GM23248 (cell line): ENCODE data around the gene PIP5K1B. TPM values are rescaled to one million over a fixed set of nuclear protein-coding genes. Genes with fewer than 3 reads are reported as not detected.

Source experiments
- DNase-seq: peaks from one replicate; pipeline ENCODE4 v3.0.0-alpha.2; 2015
- H2AFZ ChIP-seq: fragments of 200-600 bp; sonication (generic); 2 replicates; pipeline ENCODE4 v1.6.1; 2016; ENCODE audit warnings: antibody characterized with exemption
- H3F3A ChIP-seq: fragments of 200-600 bp; sonication (generic); 2 replicates; pipeline ENCODE4 v1.6.1; 2016; ENCODE audit warnings: mild to moderate bottlenecking, antibody characterized with exemption, mixed run types; ENCODE audit not compliant: insufficient read depth
- H3K27ac ChIP-seq: fragments of 200-600 bp; sonication (generic); 2 replicates; pipeline ENCODE4 v1.5.1; 2016; ENCODE audit warnings: mild to moderate bottlenecking
- H3K27me3 ChIP-seq: fragments of 200-600 bp; sonication (generic); replicated peaks from 2 replicates; pipeline ENCODE4 v1.6.1; 2016; ENCODE audit warnings: mild to moderate bottlenecking; ENCODE audit not compliant: insufficient read depth
- H3K36me3 ChIP-seq: fragments of 200-600 bp; sonication (generic); 2 replicates; pipeline ENCODE4 v1.6.1; 2016; ENCODE audit warnings: low read depth, mild to moderate bottlenecking
- H3K4me1 ChIP-seq: fragments of 200-600 bp; sonication (generic); 2 replicates; pipeline ENCODE4 v1.6.1; 2016; ENCODE audit warnings: mild to moderate bottlenecking; ENCODE audit not compliant: insufficient read depth
- H3K4me2 ChIP-seq: fragments of 200-600 bp; sonication (generic); one replicate; pipeline ENCODE4 v1.6.1; 2016; ENCODE audit warnings: mild to moderate bottlenecking; ENCODE audit not compliant: unreplicated experiment
- H3K4me3 ChIP-seq: fragments of 200-600 bp; sonication (generic); 2 replicates; pipeline ENCODE4 v1.5.1; 2016; ENCODE audit warnings: mild to moderate bottlenecking
- H3K79me2 ChIP-seq: fragments of 200-600 bp; sonication (generic); 2 replicates; pipeline ENCODE4 v1.6.1; 2016; ENCODE audit warnings: mild to moderate bottlenecking; ENCODE audit not compliant: insufficient read depth
- H3K9ac ChIP-seq: fragments of 200-600 bp; sonication (generic); 2 replicates; pipeline ENCODE4 v1.6.1; 2016; ENCODE audit warnings: mild to moderate bottlenecking
- H3K9me2 ChIP-seq: fragments of 200-600 bp; sonication (generic); 2 replicates; pipeline ENCODE4 v1.6.1; 2016; ENCODE audit warnings: mixed run types, mild to moderate bottlenecking, moderate library complexity; ENCODE audit not compliant: insufficient read depth
- H3K9me3 ChIP-seq: fragments of 200-600 bp; sonication (generic); one replicate; pipeline ENCODE4 v1.6.1; 2017; ENCODE audit warnings: low read depth
- H4K20me1 ChIP-seq: fragments of 200-600 bp; sonication (generic); 2 replicates; pipeline ENCODE4 v1.6.0; 2016; ENCODE audit not compliant: insufficient read depth
- EZH2 ChIP-seq: fragments of 200-600 bp; sonication (generic); IDR thresholded peaks from 2 replicates; pipeline ENCODE4 v1.6.1; 2018; ENCODE audit warnings: antibody characterized with exemption, mild to moderate bottlenecking; ENCODE audit not compliant: insufficient read depth, poor library complexity, severe bottlenecking
- EZH2phosphoT487 ChIP-seq: fragments of 200-600 bp; sonication (generic); IDR thresholded peaks from 2 replicates; pipeline ENCODE4 v1.6.1; 2018; ENCODE audit warnings: antibody characterized with exemption, moderate library complexity, mild to moderate bottlenecking, low read depth; ENCODE audit not compliant: insufficient read depth
- WGBS, 2 experiments: methylation state at CpG; one replicate each; pipeline ENCODE4 v1.1.6; 2015 to 2017; ENCODE audit warnings: low lambda C conversion rate in 2 of 2, low coverage in 1 of 2; ENCODE audit errors: missing lambda C conversion rate in 2 of 2; 5-methylcytosine and 5-hydroxymethylcytosine counted together
- in situ Hi-C: fragments of 300-500 bp; cut with MboI; formaldehyde crosslinking; loops from 2 replicates; pipeline ENCODE4 v1.15.0; 2020
- polyA plus RNA-seq: library from polyadenylated mRNA; unstranded; fragments of >200 nt; fragmentation: Nextera tagmentation; extraction: Ambion mirVana; gene quantifications from 2 replicates; pipeline ENCODE4 v1.2.1, GENCODE V29; 2016
- total RNA-seq: library from RNA; depleted of rRNA; stranded (reverse); fragments of >200 nt; shearing (Covaris generic); gene quantifications from 2 replicates; pipeline ENCODE4 v1.2.3, GENCODE V29; 2014

PIP5K1B gene
- total and polyA plus RNA-seq, 2 experiments from 2014 or later = not detected

DNA sequence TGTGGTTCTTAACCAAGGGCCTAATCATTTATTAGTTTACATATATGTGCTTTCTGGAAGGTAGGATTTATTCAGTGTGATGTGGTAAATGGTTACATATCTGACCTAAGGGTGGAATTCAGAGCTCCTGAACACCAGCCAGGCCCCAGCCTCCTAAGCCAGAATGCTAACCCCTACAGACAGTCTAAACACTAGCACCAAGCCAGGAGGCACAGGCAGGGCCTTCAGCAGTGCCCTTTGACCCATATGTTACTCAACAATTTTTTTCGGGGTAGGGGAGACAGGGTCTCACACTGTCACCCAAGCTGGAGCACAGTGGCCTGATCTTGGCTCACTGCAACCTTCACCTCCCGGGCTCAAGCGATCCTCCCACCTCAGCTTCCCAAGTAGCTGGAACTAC, 268.6 kb downstream of the PIP5K1B start:
- H3K9me3 ChIP-seq = no peaks in the 10 kb centered on the region
- no peak for TF ChIP-seq EZH2phosphoT487
- TF ChIP-seq EZH2 = no peak

DNA sequence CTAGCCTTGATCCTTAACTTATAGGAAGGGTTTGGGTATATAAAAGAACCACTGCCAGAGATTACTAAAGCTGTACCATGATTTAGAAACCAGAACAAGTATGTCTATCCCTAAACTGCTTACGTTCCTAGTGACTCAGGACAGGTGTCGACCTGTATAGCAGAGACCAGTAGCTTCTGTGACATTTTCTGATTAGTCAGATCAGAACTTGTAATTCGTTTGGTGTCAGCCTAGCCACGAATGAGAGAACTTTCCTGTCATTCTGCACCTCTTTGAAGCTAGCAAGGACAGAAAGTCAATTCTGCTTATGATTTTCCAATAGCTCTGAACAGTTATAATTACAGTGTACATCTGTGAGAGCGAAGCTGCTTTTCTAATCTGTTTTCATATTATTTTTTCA, 269.4 kb downstream of the PIP5K1B start:
- Histone ChIP-seq H3K36me3 (no peaks in the 10 kb centered on the region), H3K79me2 (no peaks in the 10 kb centered on the region), H3K27me3 (no peaks in the 10 kb centered on the region), H3F3A (no peaks in the 10 kb centered on the region), H2AFZ (no peak overlapping the region), H3K4me3 (no peak overlapping the region), H3K4me1 (no peaks in the 10 kb centered on the region), H3K9me2 (no peaks in the 10 kb centered on the region), H3K4me2 (no peak overlapping the region), H3K27ac (no peak overlapping the region), H3K9ac (no peak overlapping the region), H4K20me1 (no peaks in the 10 kb centered on the region), H3K9me3 (no peaks in the 10 kb centered on the region)
- no peak for DNase-seq
- WGBS, 2 experiments = 35% methylated on average over 5 of the region's 5 CpGs
- TF ChIP-seq EZH2phosphoT487 (no peak), EZH2 (no peak)
- in situ Hi-C loops = no loop called here

More for the DNA sequence above, 268.6 kb downstream of the PIP5K1B start:
- Histone ChIP-seq H3K27ac (no peak overlapping the region), H4K20me1 (no peaks in the 10 kb centered on the region), H3K9ac (no peak overlapping the region), H3K27me3 (no peaks in the 10 kb centered on the region), H3K36me3 (no peaks in the 10 kb centered on the region), H3K9me2 (no peaks in the 10 kb centered on the region), H3K4me2 (no peak overlapping the region), H3K4me3 (no peak overlapping the region), H3K4me1 (no peaks in the 10 kb centered on the region), H3F3A (no peaks in the 10 kb centered on the region), H3K79me2 (no peaks in the 10 kb centered on the region), H2AFZ (no peak overlapping the region)
- 62 to 69% methylated on average over 3 of the region's 3 CpGs for WGBS, 2 experiments
- in situ Hi-C loops = no loop called here
- DNase-seq = no peak

DNA sequence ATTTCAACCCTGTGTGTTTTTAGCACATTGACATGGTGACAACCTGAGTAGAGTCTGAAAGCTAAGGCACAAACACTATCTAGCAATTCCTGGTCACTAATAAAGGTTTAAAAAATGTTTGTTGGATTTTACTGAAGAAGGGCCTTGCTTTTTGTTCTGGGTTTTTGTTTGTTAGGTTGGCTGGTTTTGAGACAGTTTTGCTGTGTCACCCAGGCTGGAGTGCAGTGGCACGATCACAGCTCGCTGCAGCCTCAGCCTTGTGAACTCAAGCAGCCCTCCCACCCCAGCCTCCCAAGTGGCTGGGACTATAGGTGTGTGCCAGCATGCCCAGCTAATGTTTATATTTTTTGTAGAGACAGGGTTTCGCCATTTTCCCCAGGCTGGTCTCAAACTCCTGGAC, 269.9 kb downstream of the PIP5K1B start:
- H2AFZ ChIP-seq = no peak overlapping the region

DNA sequence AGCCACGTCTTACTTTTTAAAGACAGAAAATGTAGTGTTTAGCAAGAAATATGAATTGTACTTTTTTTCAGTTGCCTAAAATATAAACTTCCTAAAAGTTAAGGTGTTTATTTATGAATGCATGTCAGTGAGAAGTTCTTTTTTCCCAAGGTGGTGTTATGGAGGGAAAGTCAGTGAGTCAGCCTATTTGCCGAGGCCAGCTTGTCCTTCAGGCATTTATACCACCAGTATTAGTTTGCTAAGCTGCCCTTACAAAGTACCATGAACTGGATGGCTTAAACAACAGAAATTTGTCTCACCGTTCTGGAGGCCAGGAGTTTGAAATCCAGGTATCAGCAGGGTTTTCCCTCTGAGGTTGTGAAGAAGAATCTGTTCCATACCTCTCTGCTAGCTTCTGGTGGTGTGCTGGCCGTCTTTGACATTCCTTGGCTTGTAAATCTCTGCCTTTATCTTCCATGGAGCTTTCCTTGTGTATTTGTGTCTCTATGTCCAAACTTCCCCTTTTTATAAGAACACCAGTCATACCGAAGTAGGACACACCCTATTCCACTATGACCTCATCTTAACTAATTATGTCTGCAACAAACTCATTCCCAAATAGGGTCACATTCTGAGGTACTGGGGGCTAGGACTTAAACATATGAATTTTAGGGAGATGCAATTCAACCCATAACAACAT, 270.5 kb downstream of the PIP5K1B start:
- Histone ChIP-seq H4K20me1 (no peaks in the 10 kb centered on the region), H2AFZ (no peak overlapping the region), H3K4me3 (no peak overlapping the region), H3K9ac (no peak overlapping the region), H3K79me2 (no peaks in the 10 kb centered on the region), H3K4me1 (no peaks in the 10 kb centered on the region), H3K9me2 (no peaks in the 10 kb centered on the region), H3K9me3 (no peaks in the 10 kb centered on the region), H3K36me3 (no peaks in the 10 kb centered on the region), H3K27ac (no peak overlapping the region), H3K27me3 (no peaks in the 10 kb centered on the region), H3K4me2 (no peak overlapping the region), H3F3A (no peaks in the 10 kb centered on the region)
- DNase-seq = no peak
- WGBS, 2 experiments = 40 to 41% methylated on average over 5 of the region's 5 CpGs
- in situ Hi-C loops = no loop called here
- TF ChIP-seq EZH2phosphoT487 = no peak
- TF ChIP-seq EZH2 = no peak

More for the DNA sequence above, 269.9 kb downstream of the PIP5K1B start:
- Histone ChIP-seq H3K36me3 (no peaks in the 10 kb centered on the region), H3K9me3 (no peaks in the 10 kb centered on the region), H3K4me2 (no peak overlapping the region), H3K79me2 (no peaks in the 10 kb centered on the region), H3K4me1 (no peaks in the 10 kb centered on the region), H3K4me3 (no peak overlapping the region), H3K27me3 (no peaks in the 10 kb centered on the region), H3K27ac (no peak overlapping the region), H3K9me2 (no peaks in the 10 kb centered on the region), H4K20me1 (no peaks in the 10 kb centered on the region), H3K9ac (no peak overlapping the region), H3F3A (no peaks in the 10 kb centered on the region)
- no peak for TF ChIP-seq EZH2phosphoT487
- TF ChIP-seq EZH2 = no peak
- WGBS, 2 experiments = 48 to 57% methylated on average over 3 of the region's 3 CpGs
- DNase-seq = no peak
- in situ Hi-C loops = no loop called here
